Right lobe of liver (tissue), 6 donors: ENCODE results near the gene AP5Z1. TPM values are rescaled to one million over a fixed set of nuclear protein-coding genes. Genes with fewer than 3 reads are reported as not detected.
"Not testable (repeated sequence)": the region's sequence is repeated elsewhere in the genome, so short reads cannot be mapped to it uniquely, and the experiment has no call there.

Experiments used
- ATAC-seq, 4 donors: fragments of 200-7000 bp; cut with Tn5 transposase; one replicate each; pipeline ENCODE4 v1.9.1; 2020; ENCODE audit warnings: mild to moderate bottlenecking in 4 of 4, moderate library complexity in 4 of 4
- DNase-seq, 3 donors: peaks; one replicate each; pipeline ENCODE4 v3.0.0-alpha.2; 2020
- H3K27ac ChIP-seq, 3 donors: fragments of 200-600 bp; one replicate each; pipeline ENCODE4 v1.8.0; 2022
- H3K27me3 ChIP-seq, 2 donors: fragments of 200-600 bp; one replicate each; pipeline ENCODE4 v1.8.0; 2022
- H3K36me3 ChIP-seq, 4 donors: fragments of 200-600 bp; sonication (generic) in 1 of 4; one replicate each; pipeline versions ENCODE4 v1.5.1 to v1.8.0; 2017 to 2022; ENCODE audit warnings: control low read depth in 1 of 4
- H3K4me1 ChIP-seq, 4 donors: fragments of 200-600 bp; sonication (generic) in 1 of 4; one replicate each; pipeline versions ENCODE4 v1.5.1 to v1.8.0; 2017 to 2022; ENCODE audit warnings: control low read depth in 1 of 4
- H3K4me3 ChIP-seq, 3 donors: fragments of 200-600 bp; one replicate each; pipeline ENCODE4 v1.8.0; 2022
- H3K9me3 ChIP-seq, 4 donors: fragments of 200-600 bp; sonication (generic) in 1 of 4; one replicate each; pipeline versions ENCODE4 v1.5.1 to v1.8.0; 2017 to 2022; ENCODE audit warnings: control low read depth in 1 of 4
- CTCF ChIP-seq, 4 donors: fragments of 200-600 bp in 3 of 4; fragments of 450-650 bp in 1 of 4; IDR thresholded peaks; one replicate each; pipeline versions ENCODE4 v1.5.1 to v1.8.0; 2016 to 2022; ENCODE audit warnings: antibody characterized with exemption in 4 of 4, mild to moderate bottlenecking in 2 of 4
- POLR2A ChIP-seq: fragments of 450-650 bp; IDR thresholded peaks from one replicate; pipeline ENCODE4 v1.6.1; 2017; ENCODE audit warnings: antibody characterized with exemption, mild to moderate bottlenecking
- WGBS: methylation state at CpG from one replicate; pipeline ENCODE4 v1.1.6; 2018; ENCODE audit warnings: low coverage, low lambda C conversion rate; ENCODE audit not compliant: insufficient coverage; ENCODE audit errors: missing lambda C conversion rate; 5-methylcytosine and 5-hydroxymethylcytosine counted together
- intact Hi-C, 2 donors: fragments of 100-400 bp; cut with DNase I; formaldehyde crosslinking; loops; one replicate each; pipeline versions ENCODE4 v1.11.2 to v1.14.1; 2022
- total RNA-seq, 6 experiments: library from RNA; depleted of rRNA in 2 of 6; stranded (reverse); fragments of >200 nt in 2 of 6; fragmentation: NEBNext Ultra II Directional in 3 of 6; extraction: Animal tissue kit (Norgen Biotek cat#: 25700) in 3 of 6; gene quantifications; one replicate each; pipeline versions ENCODE4 v1.1.0 to v1.2.4, GENCODE V29; 2016 to 2023
- donor health status: DM: no; HTN: yes; CAD: no.
- donor health status: DM: no; HTN: no; CAD: no.
- donor health status: DM: no; HTN: no; CAD: no.
- donor health status: DM: no; HTN: yes; CAD: no.
- donor health status: DM: no; HTN: yes; CAD: no.

The AP5Z1 gene
- total RNA-seq, 6 experiments from 2014 or later = 9.7 to 23.6 (median 14.2) TPM

DNA sequence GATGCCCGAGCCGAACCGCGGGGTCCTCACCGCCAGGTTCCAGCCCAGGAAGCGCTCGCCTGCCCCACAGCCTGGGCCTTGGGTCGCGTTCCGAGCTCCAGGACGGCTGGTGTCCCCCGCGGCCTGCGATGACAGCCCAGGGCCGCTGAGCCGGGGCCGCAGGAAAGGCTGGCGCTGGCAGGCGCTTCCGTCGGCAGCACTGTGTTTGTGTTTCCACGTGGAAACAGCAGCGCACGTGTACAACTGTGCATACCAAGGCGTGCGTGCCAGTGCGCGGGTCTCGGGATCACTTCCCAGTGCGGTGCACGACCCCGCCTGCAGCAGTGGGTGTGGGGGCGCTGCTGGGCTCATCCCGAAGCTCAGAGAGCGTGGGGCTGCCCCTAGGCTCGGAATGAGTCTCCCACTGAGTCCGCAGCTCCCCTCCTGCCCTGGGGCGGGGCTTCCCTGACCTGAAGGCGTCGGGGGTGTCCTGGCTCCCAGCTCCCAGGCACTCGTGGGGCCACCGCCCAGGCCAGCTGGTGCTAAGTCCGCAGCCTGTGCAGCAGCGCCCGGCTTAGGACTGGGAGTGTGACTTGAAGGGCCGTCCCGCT is 17.2 kb downstream of the AP5Z1 start:
- peak in 1 of 3 donors; percentile 51 for DNase-seq
- ATAC-seq = peak in 1 of 4 donors; percentile 17
- Histone ChIP-seq H3K4me3 (peak overlapping the region in 1 of 3 donors; percentile 26), H3K9me3 (no peaks in the 10 kb centered on the region), H3K27ac (no peak overlapping the region), H3K4me1 (no peaks in the 10 kb centered on the region), H3K27me3 (no peaks in the 10 kb centered on the region), H3K36me3 (peaks cover 0 to 23% (median 7%) of the 10 kb centered on the region in 4 donors)
- no peak for TF ChIP-seq POLR2A
- no peak for TF ChIP-seq CTCF (IDR thresholded peaks at IDR 0.05)
- intact Hi-C loops = no loop called here
- WGBS = 80% methylated on average over 2 of the region's 47 CpGs

GRCh38 chr7:4793385-4793993 is 18.1 kb downstream of the AP5Z1 start:
- intact Hi-C loops, H3K4me1 ChIP-seq, DNase-seq, H3K9me3 ChIP-seq, H3K27me3 ChIP-seq, H3K4me3 ChIP-seq, ATAC-seq, H3K27ac ChIP-seq: not testable (repeated sequence)
- 96% methylated on average over 4 of the region's 30 CpGs for WGBS
- peaks cover 0 to 14% (median 2%) of the 10 kb centered on the region in 4 donors for H3K36me3 ChIP-seq

DNA sequence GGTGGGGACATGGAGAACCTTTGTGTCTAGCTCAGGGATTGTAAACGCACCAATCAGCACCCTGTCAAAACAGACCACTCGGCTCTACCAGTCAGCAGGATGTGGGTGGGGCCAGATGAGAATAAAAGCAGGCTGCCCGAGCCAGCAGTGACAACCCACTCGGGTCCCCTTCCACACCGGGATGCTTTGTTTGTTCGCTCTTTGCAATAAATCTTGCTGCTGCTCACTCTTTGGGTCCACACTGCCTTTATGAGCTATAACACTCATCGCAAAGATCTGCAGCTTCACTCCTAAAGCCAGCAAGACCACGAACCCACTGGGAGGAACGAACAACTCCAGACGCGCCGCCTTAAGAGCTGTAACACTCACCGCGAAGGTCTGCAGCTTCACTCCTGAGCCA is 18.7 kb downstream of the AP5Z1 start:
- DNase-seq, H3K9me3 ChIP-seq, H3K27me3 ChIP-seq, H3K4me1 ChIP-seq, H3K4me3 ChIP-seq, H3K27ac ChIP-seq, intact Hi-C loops, ATAC-seq: not testable (repeated sequence)
- H3K36me3 ChIP-seq = peaks cover 0 to 12% (median 0%) of the 10 kb centered on the region in 4 donors
- WGBS = 88% methylated on average over 10 of the region's 14 CpGs

GRCh38 chr7:4794591-4795350 is 19.3 kb downstream of the AP5Z1 start:
- H3K9me3 ChIP-seq = no peaks in the 10 kb centered on the region
- H3K36me3 ChIP-seq = peaks cover 0 to 12% (median 0%) of the 10 kb centered on the region in 4 donors
- DNase-seq = no peak
- no peaks in the 10 kb centered on the region for H3K27me3 ChIP-seq
- no peak overlapping the region for H3K27ac ChIP-seq
- 87% methylated on average over 16 of the region's 24 CpGs for WGBS
- no peak overlapping the region for H3K4me3 ChIP-seq
- no peaks in the 10 kb centered on the region for H3K4me1 ChIP-seq
- ATAC-seq = no peak
- no peak for TF ChIP-seq CTCF (IDR thresholded peaks at IDR 0.05)
- no peak for TF ChIP-seq POLR2A
- intact Hi-C loops = no loop called here

DNA sequence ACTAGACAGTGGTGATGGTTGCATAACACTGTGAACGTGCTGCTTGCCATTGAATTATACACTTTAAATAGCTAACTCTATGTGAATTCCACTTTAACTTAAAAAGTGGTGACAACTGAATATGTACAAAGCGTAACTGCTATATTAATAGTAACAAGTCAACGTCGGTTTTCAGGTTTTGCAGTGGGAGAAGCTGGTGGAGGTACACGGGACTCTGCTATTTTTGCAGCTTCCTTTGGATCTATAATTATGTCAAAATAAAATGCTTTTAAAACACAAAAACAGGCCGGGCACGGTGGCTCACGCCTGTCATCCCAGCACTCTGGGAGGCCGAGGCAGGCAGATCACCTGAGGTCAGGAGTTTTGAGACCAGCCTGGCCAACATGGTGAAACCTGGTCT is 21.0 kb downstream of the AP5Z1 start:
- Histone ChIP-seq H3K4me1 (no peaks in the 10 kb centered on the region), H3K9me3 (no peaks in the 10 kb centered on the region), H3K36me3 (peaks cover 0 to 3% (median 0%) of the 10 kb centered on the region in 4 donors), H3K27ac (no peak overlapping the region), H3K27me3 (no peaks in the 10 kb centered on the region), H3K4me3 (no peak overlapping the region)
- no peak for ATAC-seq
- WGBS = 86% methylated on average over 9 of the region's 9 CpGs
- no peak for TF ChIP-seq CTCF (IDR thresholded peaks at IDR 0.05)
- no peak for TF ChIP-seq POLR2A
- intact Hi-C loops = no loop called here
- DNase-seq = no peak
